ENCODE data around the gene SUPT4H1. TPM values are rescaled to one million over a fixed set of nuclear protein-coding genes. Genes with fewer than 3 reads are reported as not detected.
"Not testable (repeated sequence)": the region's sequence is repeated elsewhere in the genome, so short reads cannot be mapped to it uniquely, and the experiment has no call there.

SUPT4H1 gene
- total RNA-seq, 1 donor from 2014 or later, result 82.1 TPM

DNA sequence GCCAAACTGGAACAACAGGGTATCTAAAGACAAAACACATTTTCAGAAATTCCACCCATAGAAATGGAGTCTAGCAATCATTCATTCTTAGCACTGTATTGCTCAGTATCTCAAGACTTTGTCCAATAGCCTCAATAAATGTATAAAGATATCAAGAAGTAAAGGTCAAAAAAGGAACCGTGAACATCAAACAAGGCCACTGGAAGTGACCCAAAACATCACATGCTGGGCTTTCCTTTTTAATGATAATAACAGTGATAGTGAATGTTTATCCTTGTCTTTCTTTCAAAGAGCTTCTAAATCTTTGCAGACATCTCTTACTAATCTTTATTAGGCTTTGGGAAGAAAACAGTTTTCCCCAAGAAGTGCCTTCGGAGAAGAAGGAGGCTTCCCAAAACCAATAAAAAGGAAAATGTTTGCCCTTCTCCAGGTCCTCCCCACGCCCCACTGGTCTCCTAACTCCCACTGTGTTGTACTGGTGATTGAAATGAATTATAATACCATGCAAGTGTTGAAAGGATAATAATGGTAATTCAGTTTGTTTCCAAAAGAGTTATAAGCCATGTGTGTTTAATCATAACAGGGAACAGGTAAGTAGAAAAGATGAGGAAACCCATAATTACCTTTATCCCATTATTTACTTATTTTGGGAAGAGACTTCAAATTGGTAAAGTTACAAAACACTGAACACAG, 46.7 kb upstream of the SUPT4H1 start:
- H3K36me3 Mint-ChIP-seq (ENCODE audit: unreplicated experiment), result no peaks in the 10 kb centered on the region
- H3K27me3 Mint-ChIP-seq (ENCODE audit: unreplicated experiment), result no peaks in the 10 kb centered on the region
- H3K27ac Mint-ChIP-seq (ENCODE audit: unreplicated experiment), result no peak overlapping the region
- TF ChIP-seq, protein P1, sequence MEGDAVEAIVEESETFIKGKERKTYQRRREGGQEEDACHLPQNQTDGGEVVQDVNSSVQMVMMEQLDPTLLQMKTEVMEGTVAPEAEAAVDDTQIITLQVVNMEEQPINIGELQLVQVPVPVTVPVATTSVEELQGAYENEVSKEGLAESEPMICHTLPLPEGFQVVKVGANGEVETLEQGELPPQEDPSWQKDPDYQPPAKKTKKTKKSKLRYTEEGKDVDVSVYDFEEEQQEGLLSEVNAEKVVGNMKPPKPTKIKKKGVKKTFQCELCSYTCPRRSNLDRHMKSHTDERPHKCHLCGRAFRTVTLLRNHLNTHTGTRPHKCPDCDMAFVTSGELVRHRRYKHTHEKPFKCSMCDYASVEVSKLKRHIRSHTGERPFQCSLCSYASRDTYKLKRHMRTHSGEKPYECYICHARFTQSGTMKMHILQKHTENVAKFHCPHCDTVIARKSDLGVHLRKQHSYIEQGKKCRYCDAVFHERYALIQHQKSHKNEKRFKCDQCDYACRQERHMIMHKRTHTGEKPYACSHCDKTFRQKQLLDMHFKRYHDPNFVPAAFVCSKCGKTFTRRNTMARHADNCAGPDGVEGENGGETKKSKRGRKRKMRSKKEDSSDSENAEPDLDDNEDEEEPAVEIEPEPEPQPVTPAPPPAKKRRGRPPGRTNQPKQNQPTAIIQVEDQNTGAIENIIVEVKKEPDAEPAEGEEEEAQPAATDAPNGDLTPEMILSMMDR (IDR thresholded peaks at IDR 0.05; ENCODE audit: partially characterized antibody, unreplicated experiment), result no peak
- peaks cover 6% of the 10 kb centered on the region for H3K4me1 Mint-ChIP-seq (ENCODE audit: low read depth, unreplicated experiment)
- H3K4me3 Mint-ChIP-seq (ENCODE audit: unreplicated experiment), result no peak overlapping the region
- DNase-seq, result no peak
- H3K9me3 Mint-ChIP-seq (ENCODE audit: unreplicated experiment), result no peaks in the 10 kb centered on the region

DNA sequence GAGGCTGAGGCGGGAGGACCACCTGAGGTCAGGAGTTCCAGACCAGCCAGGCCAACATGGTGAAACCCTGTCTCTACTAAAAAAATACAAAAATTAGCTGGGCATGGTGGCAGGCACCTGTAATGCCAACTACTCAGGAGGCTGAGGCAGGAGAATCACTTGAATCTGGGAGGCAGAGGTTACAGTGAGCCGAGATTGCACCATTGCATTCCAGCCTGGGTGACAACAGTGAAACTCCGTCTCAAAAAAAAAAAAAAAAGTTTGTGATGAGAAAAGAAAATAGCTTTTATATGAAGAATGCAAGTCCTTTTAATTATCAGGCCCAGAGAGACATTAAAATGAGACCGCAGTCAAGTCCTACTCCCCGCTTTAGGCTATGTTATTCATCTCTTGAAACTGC, 45.4 kb upstream of the SUPT4H1 start:
- not testable (repeated sequence) for DNase-seq; H3K36me3 Mint-ChIP-seq (ENCODE audit: unreplicated experiment); H3K4me3 Mint-ChIP-seq (ENCODE audit: unreplicated experiment); H3K27ac Mint-ChIP-seq (ENCODE audit: unreplicated experiment); H3K9me3 Mint-ChIP-seq (ENCODE audit: unreplicated experiment); H3K27me3 Mint-ChIP-seq (ENCODE audit: unreplicated experiment); H3K4me1 Mint-ChIP-seq (ENCODE audit: low read depth, unreplicated experiment)

DNA sequence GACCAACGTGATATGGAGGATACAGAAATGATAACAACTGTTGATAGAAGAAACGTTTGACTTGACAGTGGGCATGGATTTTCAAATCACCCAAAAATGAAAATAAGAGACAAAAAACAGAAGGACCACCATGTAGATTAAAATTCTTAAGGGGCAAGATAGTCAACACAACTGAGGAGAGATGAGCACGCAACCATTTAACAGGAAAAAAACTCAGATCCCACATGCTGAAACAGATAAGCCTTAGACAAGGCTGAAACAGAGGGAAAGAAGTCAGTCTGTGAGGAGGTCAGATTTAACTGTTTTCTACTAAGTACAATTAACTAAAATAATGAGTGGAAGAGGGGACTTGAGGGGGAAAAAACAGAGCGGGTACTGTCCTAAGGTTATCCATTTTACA, 44.2 kb upstream of the SUPT4H1 start:
- H3K36me3 Mint-ChIP-seq (ENCODE audit: unreplicated experiment), result no peaks in the 10 kb centered on the region
- H3K27ac Mint-ChIP-seq (ENCODE audit: unreplicated experiment), result no peak overlapping the region

DNA sequence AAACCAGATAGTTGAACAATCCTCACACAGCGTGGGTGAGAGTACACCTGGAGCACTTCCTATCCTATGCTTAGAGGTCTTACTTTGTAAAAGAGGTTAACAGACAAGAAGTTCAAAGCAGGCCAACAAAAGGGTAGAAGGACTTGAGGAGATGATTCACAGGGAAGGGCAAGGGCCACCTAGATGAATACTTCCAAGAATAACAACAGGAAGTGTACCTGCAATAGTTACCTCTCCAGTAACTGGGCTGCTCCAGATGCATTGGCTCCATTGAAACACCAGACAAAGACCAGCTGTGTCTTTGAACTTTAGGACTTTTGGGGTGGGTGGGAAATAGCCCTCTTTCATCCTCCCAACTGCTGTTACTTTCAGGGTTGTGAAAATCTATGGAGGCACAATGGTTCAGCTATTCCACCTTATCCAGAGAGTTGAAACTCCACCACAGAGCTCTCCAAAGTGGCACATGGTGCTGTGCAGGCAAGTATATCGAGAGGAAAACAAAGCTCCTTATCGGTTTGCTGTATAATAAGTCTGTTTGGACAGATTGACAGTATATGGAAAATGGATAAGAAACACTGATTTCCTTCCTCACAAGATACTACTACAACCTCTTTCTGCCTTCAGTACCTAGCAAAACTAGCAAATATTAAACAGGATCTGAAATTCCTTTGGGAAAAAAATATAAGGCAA, 42.7 kb upstream of the SUPT4H1 start:
- no peaks in the 10 kb centered on the region for H3K9me3 Mint-ChIP-seq (ENCODE audit: unreplicated experiment)
- no peak for DNase-seq
- H3K36me3 Mint-ChIP-seq (ENCODE audit: unreplicated experiment), result no peaks in the 10 kb centered on the region
- TF ChIP-seq, protein P1 (IDR thresholded peaks at IDR 0.05; ENCODE audit: partially characterized antibody, unreplicated experiment), result no peak
- no peak overlapping the region for H3K4me3 Mint-ChIP-seq (ENCODE audit: unreplicated experiment)
- H3K27ac Mint-ChIP-seq (ENCODE audit: unreplicated experiment), result no peak overlapping the region
- H3K4me1 Mint-ChIP-seq (ENCODE audit: low read depth, unreplicated experiment), result no peaks in the 10 kb centered on the region
- no peaks in the 10 kb centered on the region for H3K27me3 Mint-ChIP-seq (ENCODE audit: unreplicated experiment)

More for the DNA sequence above, 44.2 kb upstream of the SUPT4H1 start:
- no peaks in the 10 kb centered on the region for H3K4me1 Mint-ChIP-seq (ENCODE audit: low read depth, unreplicated experiment)
- no peak for DNase-seq
- TF ChIP-seq, protein P1 (IDR thresholded peaks at IDR 0.05; ENCODE audit: partially characterized antibody, unreplicated experiment), result no peak
- H3K27me3 Mint-ChIP-seq (ENCODE audit: unreplicated experiment), result no peaks in the 10 kb centered on the region
- no peaks in the 10 kb centered on the region for H3K9me3 Mint-ChIP-seq (ENCODE audit: unreplicated experiment)
- H3K4me3 Mint-ChIP-seq (ENCODE audit: unreplicated experiment), result no peak overlapping the region

DNA sequence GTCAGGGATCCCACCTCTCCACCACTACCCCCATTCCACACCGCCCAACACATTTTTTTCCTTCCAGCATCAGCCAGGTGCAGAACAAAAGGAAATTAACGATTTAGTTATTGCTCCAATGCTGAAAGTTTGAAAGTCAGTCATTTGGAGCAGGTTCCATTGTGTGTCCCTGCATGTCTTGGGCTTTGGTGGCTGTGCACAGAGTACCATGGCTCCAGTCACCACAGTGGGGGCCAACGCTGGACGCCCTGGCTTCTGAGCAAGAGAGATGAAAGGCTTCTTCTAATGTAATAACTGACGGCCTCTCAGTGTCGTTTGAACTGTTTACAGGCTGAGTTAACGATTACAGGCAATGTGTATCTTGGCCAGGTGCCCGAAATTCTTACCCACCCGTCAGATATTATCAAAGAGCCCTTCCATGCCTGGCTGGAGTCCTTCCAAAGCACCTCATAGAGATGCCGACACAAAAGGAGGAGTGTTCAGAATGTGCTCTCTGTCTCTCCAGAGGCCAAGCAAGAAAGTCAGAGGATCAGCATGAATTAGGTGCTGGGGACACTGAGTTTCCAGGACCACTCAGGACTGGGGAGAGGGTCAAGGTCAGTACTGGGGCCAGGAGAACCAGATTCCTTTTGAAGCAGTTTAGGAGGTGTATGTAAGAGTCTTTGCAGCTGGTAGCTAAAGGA, 39.4 kb upstream of the SUPT4H1 start:
- TF ChIP-seq, protein P1 (IDR thresholded peaks at IDR 0.05; ENCODE audit: partially characterized antibody, unreplicated experiment), result no peak
- no peaks in the 10 kb centered on the region for H3K9me3 Mint-ChIP-seq (ENCODE audit: unreplicated experiment)
- no peak overlapping the region for H3K4me3 Mint-ChIP-seq (ENCODE audit: unreplicated experiment)
- no peaks in the 10 kb centered on the region for H3K36me3 Mint-ChIP-seq (ENCODE audit: unreplicated experiment)
- no peaks in the 10 kb centered on the region for H3K27me3 Mint-ChIP-seq (ENCODE audit: unreplicated experiment)
- no peak for DNase-seq
- no peak overlapping the region for H3K27ac Mint-ChIP-seq (ENCODE audit: unreplicated experiment)
- no peaks in the 10 kb centered on the region for H3K4me1 Mint-ChIP-seq (ENCODE audit: low read depth, unreplicated experiment)

Measured in glutamatergic neuron (in vitro differentiated cells).